Measurements from ENCODE around the gene LPAR1.
"Not testable (repeated sequence)": the region's sequence is repeated elsewhere in the genome, so short reads cannot be mapped to it uniquely, and the experiment has no call there.

The LPAR1 gene

GRCh38 chr9:110871736-110872135, 166.5 kb downstream of the LPAR1 start:
- DNase-seq (ENCODE audit: low spot score), result no peak

GRCh38 chr9:110869931-110870330, 168.3 kb downstream of the LPAR1 start:
- no peak for DNase-seq (ENCODE audit: low spot score)

DNA sequence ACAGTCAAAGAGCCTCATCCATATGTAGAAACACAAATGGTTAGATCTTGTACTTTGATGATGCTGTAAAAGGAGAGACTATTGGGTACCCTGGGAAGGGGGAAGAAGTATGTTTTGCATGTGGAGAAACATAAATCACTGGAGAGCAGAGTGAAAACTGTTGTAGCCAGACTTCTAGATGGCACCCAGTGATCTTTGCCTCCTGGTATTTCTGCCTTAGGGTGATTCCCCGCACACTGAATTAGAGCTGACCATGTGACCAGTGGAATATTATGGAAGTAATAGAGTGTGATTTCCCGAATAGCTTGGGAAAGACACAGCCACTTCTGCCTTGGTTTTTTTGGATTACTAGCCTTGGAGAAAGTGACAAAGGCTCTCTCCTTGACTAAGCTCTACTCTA, 174.3 kb downstream of the LPAR1 start:
- DNase-seq (ENCODE audit: low spot score), result no peak

GRCh38 chr9:110861370-110862110, 176.7 kb downstream of the LPAR1 start:
- DNase-seq (ENCODE audit: low spot score), result not testable (repeated sequence)

DNA sequence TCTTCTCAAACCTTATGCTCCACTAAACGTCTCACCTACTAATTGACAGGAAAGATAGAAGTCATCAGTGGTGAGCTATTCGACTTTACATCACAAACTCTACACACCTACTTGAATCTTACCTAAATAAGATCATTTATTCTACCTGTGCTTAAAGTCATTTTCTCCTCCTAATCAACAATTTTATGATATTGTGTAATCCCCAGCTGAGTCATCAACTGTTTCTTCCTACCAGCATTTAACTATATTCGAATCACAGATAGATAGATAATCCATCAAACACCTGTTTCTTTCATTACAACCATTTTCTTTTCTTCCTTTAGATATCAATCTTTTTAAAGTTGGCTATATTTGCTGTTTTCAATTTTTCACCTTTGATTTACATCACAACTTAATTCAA, 181.5 kb downstream of the LPAR1 start:
- DNase-seq (ENCODE audit: low spot score), result no peak

DNA sequence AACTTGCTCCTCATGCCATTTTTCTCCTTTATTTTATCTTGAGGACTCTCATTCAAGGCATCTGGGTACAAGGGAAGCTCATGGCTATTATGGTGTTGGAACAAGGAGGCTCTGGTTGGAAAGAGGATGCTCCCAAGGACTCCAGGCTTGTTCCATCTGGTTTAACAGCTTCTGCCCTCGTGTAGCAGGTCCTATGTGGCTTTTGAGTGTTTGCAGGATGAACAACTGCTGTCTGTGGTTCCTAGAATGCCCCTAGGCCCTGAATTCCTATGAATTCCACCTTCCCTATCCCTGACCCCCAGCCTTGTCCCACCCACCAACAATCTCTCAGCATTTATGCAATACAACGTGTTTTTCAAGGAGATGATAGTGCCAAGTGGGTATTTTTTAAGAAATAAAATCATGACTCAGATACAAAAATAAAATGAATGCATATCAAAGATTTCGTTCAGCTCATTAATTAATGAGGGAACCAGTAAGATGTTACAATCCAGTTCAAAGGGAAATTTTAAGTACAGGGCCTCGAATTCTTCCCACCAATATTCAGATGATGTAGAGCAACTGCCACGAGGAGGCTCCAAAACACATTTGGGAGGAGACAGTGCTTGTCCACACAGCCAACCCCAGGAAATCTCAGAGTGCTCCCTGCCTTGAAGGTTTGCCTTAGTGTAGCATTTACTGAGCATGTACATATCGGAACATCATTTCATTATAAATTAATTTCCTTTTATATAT, 187.7 kb downstream of the LPAR1 start:
- no peak for DNase-seq (ENCODE audit: low spot score)

- DNase-seq (ENCODE audit: low spot score), result no peak
These were observed 190.6 kb downstream of the LPAR1 start for GRCh38 chr9:110847671-110848070.

GRCh38 chr9:110846215-110846614, 192.1 kb downstream of the LPAR1 start:
- no peak for DNase-seq (ENCODE audit: low spot score)

DNA sequence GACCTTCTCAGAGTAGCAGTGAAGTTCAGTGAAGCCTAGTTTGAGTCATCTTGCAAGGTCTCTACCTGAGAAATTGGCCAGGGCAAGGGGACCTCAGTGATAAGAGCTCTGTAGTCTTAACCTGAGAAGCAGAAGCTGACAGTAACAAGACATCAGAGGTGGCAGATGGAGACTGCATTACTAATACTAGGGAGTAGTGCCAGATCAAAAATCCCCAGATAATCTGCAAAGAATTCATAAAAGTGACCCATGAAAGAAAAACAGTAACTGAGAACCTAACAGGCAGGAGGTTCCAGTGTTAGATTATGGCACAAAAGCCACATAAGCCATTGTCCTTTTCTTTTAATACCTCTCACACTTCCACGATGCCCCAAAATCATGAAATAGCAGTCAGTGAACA, 194.1 kb downstream of the LPAR1 start:
- DNase-seq (ENCODE audit: low spot score), result no peak

DNA sequence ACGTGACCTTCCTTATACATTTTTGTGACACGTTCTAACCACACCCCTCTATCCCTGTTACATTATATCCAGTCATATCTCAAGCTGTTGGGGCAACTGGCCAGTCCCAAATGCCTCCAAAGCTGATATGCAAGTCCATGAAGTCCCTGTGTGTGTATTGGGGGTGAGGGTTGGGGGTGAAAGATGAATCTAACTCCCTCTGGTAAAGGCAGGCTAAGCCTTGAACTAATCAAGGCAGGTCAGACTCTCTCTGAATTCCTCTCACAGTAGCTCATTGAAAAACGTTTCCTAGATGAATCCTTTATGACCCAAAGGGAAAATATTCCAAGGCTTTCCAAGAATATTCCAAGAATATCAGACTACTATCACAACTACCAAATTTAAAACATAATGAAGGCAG, 195.3 kb downstream of the LPAR1 start:
- no peak for DNase-seq (ENCODE audit: low spot score)

GRCh38 chr9:110842169-110842568, 196.1 kb downstream of the LPAR1 start:
- DNase-seq (ENCODE audit: low spot score), result no peak

DNA sequence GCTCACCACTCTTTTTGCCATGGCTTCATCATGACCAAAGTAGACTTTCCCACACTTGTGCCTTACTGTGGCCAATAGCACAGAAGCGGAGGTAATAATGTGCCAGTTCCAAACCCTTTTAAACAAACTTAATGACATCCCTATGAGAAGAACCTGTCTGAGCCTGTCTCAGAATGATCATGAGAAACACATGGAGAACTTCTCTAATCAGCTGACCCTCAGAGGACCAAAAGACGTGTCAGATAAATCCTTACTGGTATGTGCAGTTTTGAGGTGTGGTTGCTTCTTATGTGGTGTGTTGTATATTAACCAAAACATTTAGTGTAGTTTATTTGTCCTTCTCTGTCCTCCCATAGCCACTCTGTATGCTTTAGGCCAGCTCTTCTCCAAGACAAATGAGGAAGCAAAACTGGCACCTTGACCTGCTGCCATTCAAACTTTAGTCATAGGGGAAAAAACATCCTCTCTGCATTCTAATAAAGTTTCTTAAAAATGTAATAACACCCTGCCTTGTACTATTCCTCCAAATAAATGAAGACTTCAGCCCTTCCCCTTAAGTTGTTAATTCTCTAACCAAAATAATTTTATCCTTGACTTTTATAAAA, 200.8 kb downstream of the LPAR1 start:
- no peak for DNase-seq (ENCODE audit: low spot score)

DNA sequence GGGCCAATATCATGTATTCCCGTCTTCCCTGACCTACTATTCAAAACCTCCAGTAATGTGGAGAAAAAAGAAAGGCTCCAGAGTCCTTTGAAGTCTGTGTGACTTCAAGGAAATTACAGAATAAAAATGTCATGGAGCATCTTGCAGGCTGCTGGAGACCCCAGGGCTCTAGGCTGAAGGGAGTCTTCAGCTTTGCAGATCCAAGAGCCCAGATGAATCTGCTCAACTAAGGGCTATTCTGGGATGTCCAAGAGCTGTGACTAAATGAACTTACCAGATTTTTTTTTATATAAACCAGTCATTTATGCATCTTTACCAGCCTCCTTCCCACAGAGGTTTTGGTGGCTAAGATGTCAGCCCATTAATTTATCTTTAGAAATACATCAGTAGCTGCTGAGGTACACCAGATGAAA, 202.4 kb downstream of the LPAR1 start:
- no peak for DNase-seq (ENCODE audit: low spot score)

GRCh38 chr9:110835404-110835803, 202.9 kb downstream of the LPAR1 start:
- no peak for DNase-seq (ENCODE audit: low spot score)

- no peak for DNase-seq (ENCODE audit: low spot score)
These were observed 205.3 kb downstream of the LPAR1 start for GRCh38 chr9:110832926-110833325.

- no peak for DNase-seq (ENCODE audit: low spot score)
These were observed 207.8 kb downstream of the LPAR1 start for GRCh38 chr9:110830495-110830894.

- no peak for DNase-seq (ENCODE audit: low spot score)
These were observed 210.0 kb downstream of the LPAR1 start for GRCh38 chr9:110828264-110828663.

DNA sequence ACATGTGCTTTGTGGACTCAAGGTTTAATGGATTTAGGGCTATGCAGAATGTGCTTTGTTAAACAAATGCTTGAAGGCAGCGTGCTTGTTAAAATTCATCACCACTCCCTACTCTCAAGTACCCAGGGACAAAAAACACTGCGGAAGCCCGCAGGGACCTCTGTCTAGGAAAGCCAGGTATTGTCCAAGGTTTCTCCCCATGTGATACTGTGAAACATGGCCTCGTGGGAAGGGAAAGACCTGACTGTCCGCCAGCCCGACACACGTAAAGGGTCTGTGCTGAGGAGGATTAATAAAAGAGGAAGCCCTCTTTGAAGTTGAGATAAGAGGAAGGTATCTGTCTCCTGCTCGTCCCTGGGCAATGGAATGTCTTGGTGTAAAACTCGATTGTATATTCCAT, 211.9 kb downstream of the LPAR1 start:
- not testable (repeated sequence) for DNase-seq (ENCODE audit: low spot score)

GRCh38 chr9:110825950-110826349, 212.3 kb downstream of the LPAR1 start:
- no peak for DNase-seq (ENCODE audit: low spot score)

GRCh38 chr9:110825129-110825528, 213.1 kb downstream of the LPAR1 start:
- not testable (repeated sequence) for DNase-seq (ENCODE audit: low spot score)
